GM23248 (cell line): Measurements from ENCODE around the gene EIF4E3.

Source experiments
- EZH2 ChIP-seq: fragments of 200-600 bp; sonication (generic); IDR thresholded peaks from 2 replicates; pipeline ENCODE4 v1.6.1; 2018; ENCODE audit warnings: antibody characterized with exemption, mild to moderate bottlenecking; ENCODE audit not compliant: insufficient read depth, poor library complexity, severe bottlenecking
- EZH2phosphoT487 ChIP-seq: fragments of 200-600 bp; sonication (generic); IDR thresholded peaks from 2 replicates; pipeline ENCODE4 v1.6.1; 2018; ENCODE audit warnings: antibody characterized with exemption, moderate library complexity, mild to moderate bottlenecking, low read depth; ENCODE audit not compliant: insufficient read depth

DNA sequence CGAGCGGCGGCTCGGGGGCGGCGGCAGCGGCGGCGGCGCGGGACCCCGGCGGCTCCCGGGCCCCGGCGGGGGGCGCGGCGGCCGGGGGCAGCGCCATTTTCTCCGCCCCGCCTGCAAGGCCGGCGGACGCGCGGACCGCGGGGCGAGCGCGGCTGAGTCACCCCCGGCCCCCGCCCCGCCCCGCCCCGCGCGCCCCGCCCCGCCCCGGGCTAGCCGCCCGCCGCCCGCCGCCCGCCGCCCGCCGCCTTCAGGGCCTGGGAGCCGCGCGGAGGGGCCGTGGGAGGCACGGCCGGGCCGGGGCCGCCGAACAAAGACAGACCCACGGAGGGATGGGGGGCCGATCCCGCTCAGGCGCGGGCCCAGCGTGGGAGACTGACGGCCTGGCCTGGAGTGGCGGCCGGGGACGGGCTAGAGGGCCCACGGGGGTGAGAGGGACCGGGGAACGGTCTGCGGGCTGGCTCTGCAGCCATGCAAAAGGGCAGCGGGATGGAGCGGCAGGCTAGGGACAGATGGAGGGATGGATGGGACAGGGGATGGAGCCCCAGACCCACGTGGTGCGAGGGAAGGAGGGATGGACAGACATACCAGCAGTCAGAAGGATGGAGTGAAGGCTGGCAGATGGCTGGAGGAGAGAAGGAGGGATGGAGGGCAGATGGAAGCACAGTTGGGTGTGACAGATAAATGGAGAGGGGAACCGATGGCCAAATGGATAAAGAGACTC lies at the start of gene EIF4E3:
- no peak for TF ChIP-seq EZH2
- no peak for TF ChIP-seq EZH2phosphoT487
